ENCODE measurements around the gene SLC6A18.

Gene SLC6A18

DNA sequence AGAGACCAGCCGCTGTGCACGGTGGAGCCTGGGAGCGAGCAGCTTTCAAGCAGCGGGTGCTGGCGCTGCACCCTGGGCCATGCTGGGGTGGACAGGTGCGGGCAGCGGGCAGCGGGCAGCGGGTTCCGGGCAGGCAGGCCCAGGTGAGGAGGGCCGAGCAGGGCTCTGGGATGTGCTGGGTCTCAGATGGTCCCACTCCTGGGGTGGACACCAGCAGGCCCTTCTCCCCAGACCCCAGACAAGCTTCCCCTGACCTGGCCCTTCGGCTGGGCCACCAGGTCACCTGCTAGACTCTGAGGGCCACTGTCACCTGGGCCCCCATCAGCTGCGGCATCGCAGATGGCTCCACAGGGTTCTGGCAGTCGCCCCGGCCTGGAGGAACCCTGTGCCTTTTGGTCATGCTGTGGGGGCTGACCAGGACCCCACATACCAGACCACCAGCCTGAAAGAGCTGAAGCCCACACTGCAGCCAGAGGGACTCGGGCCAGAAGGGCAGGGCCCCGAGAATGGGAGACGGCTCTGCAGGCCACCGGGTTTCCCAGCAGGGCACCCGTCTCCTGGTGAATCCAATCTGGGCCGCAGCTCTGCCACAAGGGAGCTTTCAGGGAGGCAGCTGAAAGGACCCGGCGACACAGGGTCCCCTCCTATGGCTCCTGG, 21.7 kb upstream of the SLC6A18 start:
- TF ChIP-seq POLR2A (IDR thresholded peaks at IDR 0.05; ENCODE audit: low read length), result no peak
- no peak for TF ChIP-seq GATA1 (IDR thresholded peaks at IDR 0.05; ENCODE audit: low read depth, low read length)
- no peak for DNase-seq

- TF ChIP-seq POLR2A (IDR thresholded peaks at IDR 0.05; ENCODE audit: low read length) (no peak), GATA1 (IDR thresholded peaks at IDR 0.05; ENCODE audit: low read depth, low read length) (no peak)
- no peak for DNase-seq
Observed at GRCh38 chr5:1203968-1204692, 21.1 kb upstream of the SLC6A18 start.

- peak; percentile 51 to 56 for DNase-seq
Observed at GRCh38 chr5:1204693-1205242, 20.4 kb upstream of the SLC6A18 start.

GRCh38 chr5:1205255-1206180, 19.7 kb upstream of the SLC6A18 start:
- TF ChIP-seq GATA1 (IDR thresholded peaks at IDR 0.05; ENCODE audit: low read depth, low read length) (no peak), POLR2A (IDR thresholded peaks at IDR 0.05; ENCODE audit: low read length) (no peak)

More at GRCh38 chr5:1204693-1205242, 20.4 kb upstream of the SLC6A18 start:
- TF ChIP-seq GATA1 (IDR thresholded peaks at IDR 0.05; ENCODE audit: low read depth, low read length), result no peak
- TF ChIP-seq POLR2A (IDR thresholded peaks at IDR 0.05; ENCODE audit: low read length), result no peak

GRCh38 chr5:1206521-1207412, 18.4 kb upstream of the SLC6A18 start:
- DNase-seq, result no peak
- TF ChIP-seq POLR2A (IDR thresholded peaks at IDR 0.05; ENCODE audit: low read length) (no peak), GATA1 (IDR thresholded peaks at IDR 0.05; ENCODE audit: low read depth, low read length) (no peak)

More at GRCh38 chr5:1205255-1206180, 19.7 kb upstream of the SLC6A18 start:
- no peak for DNase-seq

DNA sequence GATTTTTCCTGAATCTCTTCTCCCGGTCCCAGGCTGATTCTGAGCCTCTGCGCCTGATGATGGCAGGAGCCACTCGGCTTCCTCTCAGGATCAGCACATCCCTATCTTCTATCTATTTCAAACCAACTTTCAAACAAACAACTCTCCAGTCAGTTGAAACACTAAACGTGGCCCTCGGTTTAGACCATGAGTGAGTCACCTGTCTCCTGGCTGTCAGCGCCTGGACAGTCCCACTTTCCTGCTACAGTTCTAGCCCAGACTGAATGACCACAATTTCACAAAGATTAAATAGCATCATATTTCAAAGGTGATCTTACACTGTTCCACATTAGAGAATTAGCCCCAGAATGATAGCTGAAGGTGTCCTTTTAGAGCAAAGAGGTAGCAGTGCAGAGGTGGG, 17.6 kb upstream of the SLC6A18 start:
- TF ChIP-seq GATA1 (IDR thresholded peaks at IDR 0.05; ENCODE audit: low read depth, low read length) (no peak), POLR2A (IDR thresholded peaks at IDR 0.05; ENCODE audit: low read length) (no peak)
- DNase-seq, result no peak

DNA sequence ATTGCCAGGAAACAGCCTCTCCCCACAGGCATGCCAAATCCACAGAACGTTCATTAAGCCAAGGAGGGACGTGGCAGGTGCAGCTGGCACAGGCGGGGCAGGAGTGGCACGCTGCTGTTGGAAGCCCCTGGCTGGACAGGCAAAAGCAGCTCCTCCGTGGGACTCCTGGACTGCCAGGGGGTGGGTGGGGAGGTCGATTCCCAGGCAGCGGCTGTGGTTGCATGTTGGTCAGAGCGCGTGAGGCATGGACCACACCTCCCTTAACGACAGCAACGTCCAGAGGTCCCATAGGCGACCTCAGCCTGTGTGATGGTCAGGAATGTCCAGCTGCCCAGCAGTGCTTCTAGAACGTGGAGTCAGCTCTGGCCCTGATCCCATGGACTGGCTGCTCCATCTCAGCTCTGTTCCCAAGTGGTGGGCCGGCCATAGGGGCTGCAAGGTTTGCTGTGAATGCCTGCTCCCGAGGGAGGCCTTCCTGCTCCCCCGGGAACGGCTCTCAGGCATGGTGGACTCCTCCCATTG, 16.9 kb upstream of the SLC6A18 start:
- no peak for DNase-seq

GRCh38 chr5:1208743-1209488, 16.3 kb upstream of the SLC6A18 start:
- TF ChIP-seq GATA1 (IDR thresholded peaks at IDR 0.05; ENCODE audit: low read depth, low read length) (no peak), POLR2A (IDR thresholded peaks at IDR 0.05; ENCODE audit: low read length) (no peak)
- DNase-seq, result no peak

More for the DNA sequence above, 16.9 kb upstream of the SLC6A18 start:
- TF ChIP-seq GATA1 (IDR thresholded peaks at IDR 0.05; ENCODE audit: low read depth, low read length) (no peak), POLR2A (IDR thresholded peaks at IDR 0.05; ENCODE audit: low read length) (no peak)

DNA sequence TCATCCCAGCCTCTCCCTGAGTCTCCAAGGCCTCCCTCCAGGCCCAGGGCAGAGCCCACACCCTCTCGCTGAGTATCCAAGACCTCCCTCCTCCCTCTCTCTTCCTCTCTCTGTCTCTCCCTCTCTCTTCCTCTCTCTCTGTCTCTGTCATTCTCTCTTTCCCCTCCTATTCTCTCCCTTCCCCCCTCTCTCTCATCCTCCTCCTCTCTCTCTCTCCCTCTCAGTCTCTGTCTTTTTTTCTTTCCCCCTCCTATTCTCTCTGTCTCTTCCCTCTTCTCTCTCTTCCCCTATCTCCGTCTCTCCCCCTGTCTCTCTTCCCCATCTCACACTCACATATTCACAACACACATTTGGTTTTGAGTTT, 15.7 kb upstream of the SLC6A18 start:
- TF ChIP-seq POLR2A (IDR thresholded peaks at IDR 0.05; ENCODE audit: low read length) (no peak), GATA1 (IDR thresholded peaks at IDR 0.05; ENCODE audit: low read depth, low read length) (no peak)
- no peak for DNase-seq

DNA sequence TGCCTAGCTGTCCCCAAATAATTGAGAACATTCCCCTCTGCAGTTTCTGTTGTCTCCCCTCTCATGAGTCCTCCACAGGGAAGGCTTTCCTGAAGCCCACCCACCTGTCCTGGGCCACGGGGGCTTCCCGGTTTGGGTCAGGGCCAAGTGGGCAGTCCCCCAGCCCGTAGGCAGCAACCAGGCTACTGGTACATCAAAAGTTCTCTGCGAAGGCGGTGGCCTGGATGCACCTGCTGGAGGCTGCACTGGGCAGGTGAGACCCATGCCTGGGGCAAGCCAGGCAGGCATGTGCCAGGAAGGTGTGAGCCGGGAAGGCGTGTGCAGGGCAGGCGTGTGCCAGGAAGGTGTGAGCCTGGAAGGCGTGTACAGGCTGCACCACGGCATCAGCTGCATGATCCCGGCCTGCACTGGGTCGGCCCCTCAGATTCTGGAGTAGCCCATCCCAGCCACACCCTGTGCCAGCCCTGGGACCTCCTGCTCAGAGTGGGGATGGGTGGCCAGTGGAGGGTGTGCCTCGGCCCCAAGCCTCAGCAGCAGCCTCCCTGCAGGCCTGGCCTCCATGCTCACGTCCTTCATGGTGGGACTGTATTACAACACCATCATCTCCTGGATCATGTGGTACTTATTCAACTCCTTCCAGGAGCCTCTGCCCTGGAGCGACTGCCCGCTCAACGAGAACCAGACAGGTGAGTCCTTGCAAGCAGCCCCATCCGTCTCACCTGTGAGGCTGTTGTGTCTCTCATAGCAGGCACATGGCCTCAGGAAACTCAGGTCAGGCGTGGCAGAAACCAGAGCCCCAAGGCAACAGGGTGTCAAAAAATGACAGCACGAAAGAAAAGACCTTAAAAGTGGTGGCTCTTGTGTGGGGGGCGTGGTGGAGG, 15.0 kb upstream of the SLC6A18 start:
- no peak for DNase-seq
- TF ChIP-seq GATA1 (IDR thresholded peaks at IDR 0.05; ENCODE audit: low read depth, low read length) (no peak), POLR2A (IDR thresholded peaks at IDR 0.05; ENCODE audit: low read length) (no peak)

- TF ChIP-seq GATA1 (IDR thresholded peaks at IDR 0.05; ENCODE audit: low read depth, low read length), result no peak
- no peak for TF ChIP-seq POLR2A (IDR thresholded peaks at IDR 0.05; ENCODE audit: low read length)
- no peak for DNase-seq
Observed at GRCh38 chr5:1210832-1211251, 14.3 kb upstream of the SLC6A18 start.
